Measurements from ENCODE around the gene KIAA0825.

DNA sequence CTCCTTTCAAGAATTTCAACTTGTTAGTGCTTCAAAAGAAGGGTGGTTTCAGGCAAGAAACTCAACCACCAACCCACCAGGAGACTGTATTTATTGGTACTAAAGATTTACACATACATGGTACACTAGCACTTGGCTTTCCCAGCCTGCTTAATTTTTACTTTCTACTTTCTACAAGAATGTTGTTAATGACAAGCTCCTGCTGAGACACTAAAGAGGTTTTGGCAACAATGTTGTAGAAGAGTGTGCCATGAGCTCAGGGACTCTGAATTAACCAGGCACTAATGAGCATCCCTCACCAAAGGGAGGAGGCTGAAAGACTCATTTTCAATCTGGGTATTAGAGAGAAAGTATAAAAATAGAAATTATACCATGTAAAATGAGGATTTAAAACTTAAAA lies 195.0 kb downstream of the KIAA0825 start:
- TF ChIP-seq, protein P1, sequence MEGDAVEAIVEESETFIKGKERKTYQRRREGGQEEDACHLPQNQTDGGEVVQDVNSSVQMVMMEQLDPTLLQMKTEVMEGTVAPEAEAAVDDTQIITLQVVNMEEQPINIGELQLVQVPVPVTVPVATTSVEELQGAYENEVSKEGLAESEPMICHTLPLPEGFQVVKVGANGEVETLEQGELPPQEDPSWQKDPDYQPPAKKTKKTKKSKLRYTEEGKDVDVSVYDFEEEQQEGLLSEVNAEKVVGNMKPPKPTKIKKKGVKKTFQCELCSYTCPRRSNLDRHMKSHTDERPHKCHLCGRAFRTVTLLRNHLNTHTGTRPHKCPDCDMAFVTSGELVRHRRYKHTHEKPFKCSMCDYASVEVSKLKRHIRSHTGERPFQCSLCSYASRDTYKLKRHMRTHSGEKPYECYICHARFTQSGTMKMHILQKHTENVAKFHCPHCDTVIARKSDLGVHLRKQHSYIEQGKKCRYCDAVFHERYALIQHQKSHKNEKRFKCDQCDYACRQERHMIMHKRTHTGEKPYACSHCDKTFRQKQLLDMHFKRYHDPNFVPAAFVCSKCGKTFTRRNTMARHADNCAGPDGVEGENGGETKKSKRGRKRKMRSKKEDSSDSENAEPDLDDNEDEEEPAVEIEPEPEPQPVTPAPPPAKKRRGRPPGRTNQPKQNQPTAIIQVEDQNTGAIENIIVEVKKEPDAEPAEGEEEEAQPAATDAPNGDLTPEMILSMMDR (conservative IDR thresholded peaks at IDR 0.05 in 1 of 2, IDR thresholded peaks at IDR 0.05 in 1 of 2; ENCODE audit: extremely low read depth in 1 of 2, insufficient read depth in 1 of 2, low read depth in 1 of 2, low read length in 2 of 2): no peak
- TF ChIP-seq EZH2 (IDR thresholded peaks at IDR 0.05; ENCODE audit: borderline replicate concordance, low read length): no peak
